GM18517 (cell line): ENCODE measurements around the gene CFAP46.
A peak's percentile ranks its signal among the peaks of the same experiment; 100 is the strongest.
"Not testable (repeated sequence)": the region's sequence is repeated elsewhere in the genome, so short reads cannot be mapped to it uniquely, and the experiment has no call there.

Source experiments
- ATAC-seq: cut with Tn5 transposase; IDR thresholded peaks from one replicate; pipeline ENCODE4 v1.9.1; 2021; ENCODE audit warnings: mild to moderate bottlenecking, moderate library complexity; ENCODE audit not compliant: unreplicated experiment

CFAP46 gene

DNA sequence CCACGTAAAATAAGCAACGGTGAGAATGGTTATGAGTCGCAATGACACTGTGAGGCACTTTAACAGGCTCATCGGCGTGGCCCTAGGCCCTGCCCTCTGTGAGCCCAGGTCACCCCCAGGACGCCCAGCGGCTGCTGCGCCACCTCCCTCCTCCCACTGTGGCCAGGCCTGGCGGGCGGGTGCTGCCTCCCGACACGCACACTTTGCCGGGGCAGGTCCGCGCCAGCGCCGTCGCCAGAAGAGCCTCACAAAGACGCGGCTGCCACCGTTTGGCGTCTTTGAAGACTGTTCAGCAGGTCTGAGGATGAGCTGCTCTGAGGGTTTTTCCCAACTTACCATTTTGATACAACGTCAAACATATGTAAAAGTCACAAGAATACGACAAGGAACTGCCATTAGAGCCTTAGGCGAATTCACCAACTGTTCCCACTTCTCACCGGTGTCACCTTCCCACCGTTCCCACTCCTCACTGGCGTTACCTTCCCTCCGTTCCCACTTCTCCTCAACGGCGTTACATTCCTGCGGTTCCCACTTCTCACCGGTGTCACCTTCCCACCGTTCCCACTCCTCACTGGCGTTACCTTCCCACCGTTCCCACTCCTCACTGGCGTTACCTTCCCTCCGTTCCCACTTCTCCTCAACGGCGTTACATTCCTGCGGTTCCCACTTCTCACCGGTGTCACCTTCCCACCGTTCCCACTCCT lies 22.5 kb upstream of the CFAP46 start:
- not testable (repeated sequence) for ATAC-seq

DNA sequence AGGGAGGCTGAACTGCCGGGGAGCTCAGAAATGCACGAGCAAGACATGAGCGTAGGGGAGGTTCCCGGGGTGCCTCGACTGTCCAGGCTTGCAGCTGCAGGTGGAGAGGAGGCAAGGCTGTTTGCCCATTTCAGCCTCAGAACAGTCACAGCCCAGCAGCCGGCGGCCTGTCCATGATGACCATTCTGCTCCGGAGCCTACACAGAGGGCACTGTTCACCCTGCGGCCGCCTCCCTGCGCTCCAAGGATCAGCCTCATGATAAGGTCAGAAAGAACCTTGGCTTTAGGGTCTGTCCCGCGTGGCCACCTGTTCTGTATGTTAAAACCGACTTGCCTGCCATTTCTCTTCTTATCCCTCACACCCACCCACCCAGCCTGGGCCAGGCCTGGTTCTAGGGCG lies 21.9 kb upstream of the CFAP46 start:
- ATAC-seq, result no peak

GRCh38 chr10:132963430-132963960 lies 21.1 kb upstream of the CFAP46 start:
- no peak for ATAC-seq

- peak; percentile 38 for ATAC-seq
These were observed 20.5 kb upstream of the CFAP46 start for GRCh38 chr10:132962623-132963429.

DNA sequence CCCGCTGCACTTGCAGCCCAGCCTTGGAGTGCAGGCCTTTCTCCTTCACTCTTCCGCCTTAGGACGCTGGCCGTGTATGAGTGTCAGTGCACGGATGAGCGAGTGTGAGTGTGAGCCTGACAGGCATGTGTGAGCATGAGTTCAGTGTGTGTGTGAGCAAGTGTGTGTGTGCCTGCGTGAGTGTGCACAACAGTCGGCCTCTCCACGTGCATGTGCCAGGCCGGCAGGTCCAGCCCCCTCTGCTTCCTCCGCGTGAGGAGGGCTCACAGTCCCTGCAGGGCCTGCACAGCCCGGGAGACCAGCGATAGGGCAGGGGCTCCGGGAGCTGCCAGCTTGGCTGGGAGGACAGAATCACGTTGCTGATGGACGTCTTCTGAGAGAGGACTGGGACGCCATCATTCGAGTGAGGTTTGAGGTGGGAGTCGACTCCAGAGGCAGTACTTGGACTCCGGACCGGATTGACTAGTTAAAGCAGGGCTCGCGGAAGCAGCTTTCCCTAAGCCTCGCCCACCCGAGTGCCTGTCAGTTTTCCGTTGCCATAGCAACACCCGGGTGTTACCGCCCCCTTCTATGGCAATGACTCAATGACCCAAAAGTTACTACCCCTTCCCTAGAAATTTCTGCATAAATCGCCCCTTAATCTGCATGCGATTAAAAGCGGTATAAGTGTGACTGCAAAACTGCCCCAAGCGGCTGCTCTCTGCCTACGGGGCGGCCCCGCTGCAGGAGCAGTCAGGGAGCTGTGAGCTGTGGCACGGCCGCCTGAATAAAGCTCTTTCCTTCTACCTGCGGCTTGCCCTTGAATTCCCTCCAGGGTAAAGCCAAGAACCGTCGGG lies 19.6 kb upstream of the CFAP46 start:
- peak; percentile 74 for ATAC-seq

- no peak for ATAC-seq
These were observed 19.0 kb upstream of the CFAP46 start for GRCh38 chr10:132961420-132961786.

GRCh38 chr10:132960631-132961419 lies 18.5 kb upstream of the CFAP46 start:
- no peak for ATAC-seq

DNA sequence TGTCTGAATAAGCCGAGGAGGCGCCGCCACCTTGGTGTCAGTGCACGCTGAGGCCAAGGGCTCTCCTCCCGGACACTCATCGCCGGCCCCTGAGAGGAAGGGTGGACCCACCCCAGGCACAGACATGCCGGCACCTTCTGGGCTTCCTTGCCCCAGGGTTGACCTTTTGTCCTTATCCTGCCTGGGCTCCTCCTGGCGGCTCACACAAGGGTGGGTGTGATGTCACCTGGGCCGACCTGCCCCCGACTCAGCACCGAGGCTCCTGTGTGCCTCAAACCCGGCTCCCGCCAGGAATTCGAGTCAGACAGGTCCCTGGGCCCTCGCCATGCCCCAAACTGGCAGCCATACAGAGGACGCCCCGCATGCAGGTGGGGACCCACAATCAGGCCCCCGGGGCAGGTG lies 17.7 kb upstream of the CFAP46 start:
- no peak for ATAC-seq

- no peak for ATAC-seq
These were observed 17.2 kb upstream of the CFAP46 start for GRCh38 chr10:132959559-132959961.

- no peak for ATAC-seq
These were observed 16.7 kb upstream of the CFAP46 start for GRCh38 chr10:132958883-132959558.

DNA sequence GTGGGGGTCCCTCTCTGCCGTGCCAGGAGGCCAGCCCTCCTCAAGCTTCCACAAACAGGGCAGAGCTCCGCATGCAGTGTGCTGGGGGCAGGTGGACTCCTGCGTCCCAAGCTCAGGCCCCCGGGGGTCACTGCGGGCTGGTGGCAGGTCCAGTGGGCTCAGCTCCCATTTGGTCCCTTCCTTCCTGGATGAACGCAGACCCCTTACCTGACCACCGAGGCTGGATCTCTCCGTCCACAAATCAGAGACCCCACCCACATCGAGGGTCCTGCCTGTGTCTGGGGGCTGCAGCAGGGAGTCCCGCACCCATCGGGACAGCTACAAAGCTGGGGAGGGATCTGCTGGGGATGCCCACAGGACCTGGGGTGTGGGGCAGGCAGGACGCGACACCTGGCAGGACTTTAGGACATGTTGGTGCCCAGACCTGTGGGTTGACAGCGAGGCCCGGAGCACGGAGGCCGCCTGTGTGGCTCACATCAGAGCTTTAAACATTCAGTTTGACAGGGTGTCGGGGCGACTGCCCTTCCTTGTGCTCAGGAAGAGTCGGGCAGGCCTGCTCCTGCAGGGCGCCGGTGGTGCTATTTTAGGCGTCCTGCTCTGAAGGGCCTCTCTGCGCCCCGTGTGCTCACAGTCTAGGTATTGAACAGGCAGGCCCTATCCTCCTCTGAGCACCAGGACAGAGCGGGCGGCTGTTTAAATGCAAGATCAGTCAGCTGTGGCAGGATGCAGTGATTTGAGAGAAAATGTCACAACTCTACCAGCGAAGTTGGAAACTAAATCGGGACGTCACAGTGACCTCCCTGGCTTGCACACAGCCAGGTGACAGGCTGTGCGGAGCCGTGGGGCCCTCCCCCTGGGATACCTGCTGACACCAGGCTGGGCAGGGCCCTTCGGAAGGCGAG lies 15.9 kb upstream of the CFAP46 start:
- ATAC-seq, result no peak

DNA sequence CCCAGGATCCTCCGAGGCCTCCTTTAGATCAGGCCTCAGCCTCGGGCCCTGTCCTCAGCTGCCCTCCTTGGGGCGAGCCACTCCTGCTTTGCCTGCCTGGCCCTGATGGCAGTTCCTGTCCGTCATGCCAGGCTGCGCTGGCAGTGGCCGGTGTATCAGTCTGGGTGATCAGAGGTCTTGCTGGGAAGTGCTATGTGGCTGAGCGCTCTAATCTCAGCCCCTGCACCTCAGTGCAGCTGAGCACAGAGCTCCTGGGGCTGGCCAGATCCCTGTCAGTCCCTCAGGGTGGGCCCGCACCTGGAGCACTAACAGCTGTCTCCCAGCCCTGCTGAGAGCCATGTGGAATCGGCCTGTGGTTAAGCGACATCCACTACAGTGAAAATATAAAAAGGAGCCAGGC lies 14.8 kb upstream of the CFAP46 start:
- ATAC-seq, result no peak

GRCh38 chr10:132956259-132956658 lies 13.9 kb upstream of the CFAP46 start:
- ATAC-seq, result not testable (repeated sequence)

DNA sequence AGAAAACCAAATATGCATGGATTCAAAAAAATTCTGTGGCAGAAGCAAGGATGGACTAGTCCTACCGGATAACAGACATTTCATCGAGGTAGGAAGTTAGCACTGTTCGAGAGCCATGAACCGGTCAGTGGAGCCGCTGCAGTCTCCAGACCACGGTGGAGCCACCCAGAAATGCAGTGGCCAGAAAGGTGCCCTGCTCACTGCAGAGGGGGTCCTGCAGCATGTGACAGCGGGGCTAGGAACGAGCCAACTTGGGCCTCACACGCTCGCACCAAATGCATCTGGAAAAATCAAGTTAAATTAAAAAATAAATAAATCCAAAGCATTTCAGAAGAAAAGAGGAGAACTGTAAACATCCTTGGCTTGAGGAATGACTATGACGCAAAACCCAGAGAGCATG lies 13.1 kb upstream of the CFAP46 start:
- ATAC-seq, result no peak

- ATAC-seq, result no peak
These were observed 11.1 kb upstream of the CFAP46 start for GRCh38 chr10:132953428-132953827.

DNA sequence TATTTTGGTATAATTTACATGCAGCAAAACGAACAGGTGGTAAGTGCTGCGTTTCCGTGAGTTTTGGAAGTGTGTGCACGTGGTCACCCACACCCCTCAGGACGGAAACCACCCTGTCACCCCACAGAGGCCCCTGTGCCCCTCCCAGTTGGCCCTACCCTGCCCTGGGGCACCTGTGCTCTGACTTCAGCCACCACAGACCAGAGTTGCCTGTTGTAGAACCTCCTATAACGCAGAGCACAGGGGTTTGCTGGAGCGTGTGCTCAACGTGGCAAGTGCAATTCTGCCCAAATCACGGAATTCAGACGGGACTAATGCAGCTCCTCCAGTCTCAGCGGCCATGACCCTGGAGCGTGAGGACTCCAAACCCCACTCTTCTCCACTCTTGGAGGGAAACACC lies 9.6 kb upstream of the CFAP46 start:
- ATAC-seq, result no peak

DNA sequence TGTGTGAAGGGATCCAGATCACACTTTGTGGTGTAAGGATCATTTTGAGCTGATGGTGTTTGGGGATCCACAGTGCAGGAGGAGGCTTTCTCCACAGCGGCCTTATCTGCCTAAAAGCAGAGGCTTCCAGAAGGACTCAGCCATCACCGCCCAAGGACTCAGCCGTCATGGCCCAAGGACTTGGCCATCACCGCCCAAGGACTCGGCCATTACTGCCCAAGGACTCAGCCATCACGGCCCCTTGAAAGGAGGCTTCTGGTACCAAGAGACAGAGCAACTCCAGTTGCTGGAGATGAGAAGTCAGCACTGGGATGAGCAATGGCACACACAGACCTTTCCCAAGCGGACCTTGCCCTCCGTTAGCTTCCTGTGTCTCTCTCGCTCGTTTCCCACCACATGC lies 6.0 kb upstream of the CFAP46 start:
- ATAC-seq, result no peak

- no peak for ATAC-seq
These were observed 5.5 kb upstream of the CFAP46 start for GRCh38 chr10:132947843-132948242.
